ENCODE measurements around the gene AP3B2.

AP3B2 gene

GRCh38 chr15:82630033-82630432, 79.6 kb downstream of the AP3B2 start:
- no peak overlapping the region for H3K4me3 ChIP-seq

GRCh38 chr15:82625136-82625535, 84.5 kb downstream of the AP3B2 start:
- Histone ChIP-seq H3K27ac (no peak overlapping the region), H3K4me3 (no peak overlapping the region)
- no peak for DNase-seq (ENCODE audit: low spot score)
- no peak for TF ChIP-seq CTCF (IDR thresholded peaks at IDR 0.05)

More at GRCh38 chr15:82630033-82630432, 79.6 kb downstream of the AP3B2 start:
- TF ChIP-seq CTCF (IDR thresholded peaks at IDR 0.05) = no peak
- H3K27ac ChIP-seq = no peak overlapping the region
- DNase-seq (ENCODE audit: low spot score) = no peak

GRCh38 chr15:82624438-82624837, 85.2 kb downstream of the AP3B2 start:
- Histone ChIP-seq H3K27ac (no peak overlapping the region), H3K4me3 (no peak overlapping the region)
- DNase-seq (ENCODE audit: low spot score) = no peak
- TF ChIP-seq CTCF (IDR thresholded peaks at IDR 0.05) = no peak

GRCh38 chr15:82624008-82624407, 85.7 kb downstream of the AP3B2 start:
- H3K4me3 ChIP-seq = no peak overlapping the region
- no peak overlapping the region for H3K27ac ChIP-seq
- DNase-seq (ENCODE audit: low spot score) = no peak
- TF ChIP-seq CTCF (IDR thresholded peaks at IDR 0.05) = no peak

- H3K27ac ChIP-seq = no peak overlapping the region
- no peak overlapping the region for H3K4me3 ChIP-seq
- DNase-seq (ENCODE audit: low spot score) = no peak
- no peak for TF ChIP-seq CTCF (IDR thresholded peaks at IDR 0.05)
These were observed 87.7 kb downstream of the AP3B2 start for GRCh38 chr15:82621970-82622369.

GRCh38 chr15:82613747-82614146, 95.9 kb downstream of the AP3B2 start:
- no peak overlapping the region for H3K27ac ChIP-seq
- H3K4me3 ChIP-seq = no peak overlapping the region
- no peak for TF ChIP-seq CTCF (IDR thresholded peaks at IDR 0.05)
- no peak for DNase-seq (ENCODE audit: low spot score)

- DNase-seq (ENCODE audit: low spot score) = no peak
- no peak overlapping the region for H3K27ac ChIP-seq
- no peak overlapping the region for H3K4me3 ChIP-seq
- TF ChIP-seq CTCF (IDR thresholded peaks at IDR 0.05) = no peak
These were observed 98.3 kb downstream of the AP3B2 start for GRCh38 chr15:82611348-82611747.
